Stimulated activated naive CD4-positive, alpha-beta T cell treated with Interleukin-2 at 50 U/mL for 16 hours (primary cell): ENCODE results near the gene PBX4.

Experiments
- DNase-seq: peaks from one replicate; lab custom pipeline; 2025; lab: John Stamatoyannopoulos, UW

PBX4 gene

DNA sequence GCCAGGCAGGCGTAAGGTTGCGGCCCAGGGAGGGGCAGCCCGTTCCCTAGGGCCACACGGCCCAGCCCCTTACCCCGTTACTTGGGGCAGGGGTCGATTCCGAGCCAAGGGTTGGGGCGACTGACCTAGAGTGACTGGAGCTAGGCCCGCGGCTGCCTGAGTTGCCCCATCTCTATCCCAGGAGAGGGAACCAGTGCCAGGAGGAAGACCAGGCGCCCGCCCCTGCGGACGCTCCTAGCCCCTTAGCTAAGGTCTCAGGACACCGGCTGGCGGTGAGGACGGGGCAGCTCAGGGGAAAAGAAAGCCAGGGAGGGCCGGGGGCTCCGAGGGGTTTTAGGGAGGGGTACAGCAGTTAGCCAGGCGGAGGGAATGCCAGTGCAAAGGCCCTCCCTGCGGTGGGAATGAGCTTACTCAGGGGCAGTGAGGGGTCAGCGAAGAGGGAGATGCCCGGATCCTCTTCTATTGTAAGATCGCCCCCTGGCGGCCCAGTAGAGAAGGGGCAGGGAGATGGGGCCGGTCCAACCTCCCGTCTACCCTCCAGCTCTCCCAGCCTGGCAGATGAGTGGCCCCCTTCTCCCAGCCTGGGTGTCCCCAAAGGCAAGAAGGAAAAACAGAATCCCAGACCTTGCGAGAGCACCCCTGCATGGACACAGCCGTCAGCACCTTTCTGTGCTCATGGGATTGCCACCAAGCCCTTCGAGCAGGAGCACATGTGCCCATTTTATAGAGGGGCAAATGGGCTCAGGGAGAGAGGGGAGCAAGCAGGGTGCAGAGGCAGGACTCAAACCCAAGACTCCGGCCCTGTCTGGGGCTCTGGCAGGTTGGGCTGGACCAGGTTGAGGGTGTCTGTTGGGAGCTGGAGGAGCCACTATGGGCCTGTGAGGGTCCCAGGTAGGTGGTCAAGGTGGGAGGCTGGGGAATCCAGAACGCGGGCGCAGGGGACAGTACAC lies 64.1 kb downstream of the PBX4 start:
- peak; percentile 48 for DNase-seq

DNA sequence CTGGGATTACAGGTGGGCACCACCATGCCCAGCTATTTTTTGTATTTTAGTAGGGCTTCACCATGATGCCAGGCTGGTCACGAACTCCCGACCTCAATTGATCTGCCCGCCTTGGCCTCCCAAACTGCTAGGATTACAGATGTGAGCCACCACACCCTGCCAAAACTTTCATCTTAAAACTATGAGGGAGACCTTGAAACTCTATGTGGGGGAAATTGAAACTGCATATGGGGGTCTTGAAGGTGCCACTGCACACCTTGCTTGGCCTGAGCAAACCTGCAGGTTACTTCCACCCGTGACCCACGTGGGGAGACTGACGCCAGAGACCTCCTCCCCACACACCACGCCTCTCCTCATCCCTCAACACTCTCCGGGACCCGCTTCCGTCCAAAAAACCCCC lies 64.8 kb downstream of the PBX4 start:
- DNase-seq, result no peak

DNA sequence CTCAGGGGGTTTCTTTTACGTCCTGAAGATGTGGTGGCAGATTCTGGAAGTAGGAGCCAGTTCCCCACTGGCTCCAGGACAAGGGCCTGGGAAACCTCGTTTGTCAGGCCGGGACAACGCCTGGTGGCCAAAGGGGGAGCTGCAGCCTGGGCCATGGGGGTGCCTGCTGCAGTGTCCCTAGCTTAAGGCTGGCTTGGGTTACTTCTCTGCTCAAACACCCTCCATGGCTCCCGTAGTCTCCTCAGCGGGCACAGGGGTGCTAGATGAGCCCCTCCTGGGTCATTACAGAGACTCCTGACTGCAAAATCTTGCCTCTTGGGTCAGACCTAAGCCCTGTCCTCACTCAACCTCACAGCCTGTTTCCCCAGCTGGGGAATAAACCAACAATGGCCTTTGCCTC lies 65.7 kb downstream of the PBX4 start:
- no peak for DNase-seq

DNA sequence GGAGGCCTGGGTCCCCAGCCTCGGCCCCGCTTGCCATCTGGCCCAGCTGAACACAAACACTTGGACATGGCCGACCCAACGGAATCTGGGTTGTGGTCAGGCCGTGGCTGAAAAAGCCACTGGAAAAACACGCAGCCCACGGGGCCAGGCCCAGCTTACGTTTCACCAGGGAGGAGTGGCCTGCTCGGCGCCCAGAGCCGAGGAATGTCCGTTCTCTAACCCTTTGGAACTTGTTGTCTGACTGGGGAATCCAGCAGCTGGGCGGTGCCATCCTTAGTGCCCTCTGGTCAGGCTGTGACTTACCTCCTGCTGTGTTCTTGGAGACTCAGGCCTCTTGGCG lies 66.7 kb downstream of the PBX4 start:
- no peak for DNase-seq

DNA sequence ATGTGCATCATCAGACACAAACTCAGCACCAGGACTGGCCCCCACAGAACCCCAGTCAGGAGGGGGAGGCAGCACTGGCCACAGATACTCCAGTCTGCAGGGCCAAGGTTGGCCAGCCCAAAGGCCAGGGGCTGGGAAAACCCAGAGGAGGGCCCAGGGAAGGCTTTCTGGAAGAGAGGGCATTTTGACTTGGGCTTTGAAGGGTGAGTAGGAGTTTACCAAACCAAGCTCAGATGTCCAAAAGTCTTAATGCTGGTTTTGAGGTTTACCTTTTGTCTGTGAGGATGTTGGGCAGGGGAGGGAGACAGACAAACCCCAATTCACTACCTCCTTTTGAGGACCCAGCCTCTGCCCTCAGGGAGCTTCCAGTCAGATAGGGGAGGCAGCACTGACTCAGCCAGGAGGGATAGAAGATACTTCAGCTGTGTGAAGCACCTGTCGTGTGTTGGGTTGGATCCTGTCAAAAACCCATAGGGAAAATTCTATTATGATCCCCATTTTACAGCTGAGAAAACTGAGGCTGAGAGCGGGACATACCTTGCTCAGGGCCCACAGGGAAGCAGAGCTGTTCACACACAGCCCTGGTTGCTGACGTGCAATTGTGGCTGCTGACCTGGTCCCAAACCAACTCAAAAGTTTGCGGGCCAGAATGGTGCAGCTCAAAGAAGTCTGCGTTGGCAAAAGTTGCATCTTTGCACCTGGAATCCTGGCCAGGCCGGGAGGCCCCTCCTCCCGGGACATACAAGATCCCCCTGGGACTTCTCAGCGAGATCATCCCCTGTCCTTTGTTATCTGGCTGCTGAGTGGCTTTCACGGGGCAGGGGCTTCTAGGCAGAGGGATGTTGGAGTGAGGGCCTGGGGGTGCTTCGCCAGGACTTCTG lies 67.3 kb downstream of the PBX4 start:
- no peak for DNase-seq

DNA sequence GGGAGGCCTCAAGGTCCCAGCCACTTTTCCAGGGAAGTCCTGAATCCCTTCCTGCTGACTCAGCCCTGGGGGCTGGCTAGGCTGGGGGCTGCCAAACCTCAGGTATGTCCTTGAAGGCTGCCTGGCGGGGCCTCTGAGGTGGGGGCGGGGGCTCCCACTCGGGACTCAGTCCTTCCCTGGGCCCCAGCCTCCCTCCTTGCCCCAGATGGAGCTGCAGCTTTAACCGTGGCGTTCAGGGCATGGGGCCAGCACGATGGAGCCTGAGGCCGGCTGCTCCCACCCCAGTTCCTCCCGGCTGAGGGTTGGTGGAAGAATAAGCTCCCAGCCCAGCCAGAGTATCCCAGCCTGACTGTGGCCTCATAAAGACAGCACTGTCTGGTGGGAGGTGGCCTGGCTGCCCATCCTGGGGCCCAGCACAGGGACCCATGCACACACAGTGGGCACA lies 68.0 kb downstream of the PBX4 start:
- DNase-seq, result no peak

DNA sequence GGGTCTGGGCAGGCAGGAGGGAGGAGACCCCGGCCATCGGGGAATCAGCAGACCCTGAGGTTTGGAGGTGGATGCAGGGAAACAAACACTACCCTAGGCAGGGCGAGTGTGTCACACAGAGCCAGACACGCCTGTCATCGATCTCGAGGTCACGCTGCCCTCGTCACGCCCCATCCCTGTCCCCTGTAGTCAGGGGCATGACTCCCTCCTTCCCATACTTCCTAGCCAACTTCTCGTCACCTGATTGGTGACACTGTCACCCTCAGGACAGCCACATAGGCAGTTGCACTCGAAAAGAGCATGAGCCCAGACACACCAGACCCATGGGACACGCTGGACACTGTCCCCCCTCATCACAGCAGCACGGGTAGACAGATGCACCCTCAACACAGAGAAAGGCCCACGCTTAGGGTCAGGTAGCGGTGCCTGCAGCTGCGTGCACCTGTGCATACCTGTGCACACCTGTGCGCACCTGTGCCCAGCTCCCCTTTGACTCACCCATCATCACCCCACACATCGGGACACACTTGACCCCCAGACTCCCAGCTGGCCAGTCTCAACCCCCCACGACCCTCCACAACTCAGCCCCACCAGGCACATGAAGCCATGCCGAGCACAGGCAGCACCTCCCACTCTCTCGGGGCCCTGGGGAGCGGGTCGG lies 68.6 kb downstream of the PBX4 start:
- DNase-seq, result no peak

DNA sequence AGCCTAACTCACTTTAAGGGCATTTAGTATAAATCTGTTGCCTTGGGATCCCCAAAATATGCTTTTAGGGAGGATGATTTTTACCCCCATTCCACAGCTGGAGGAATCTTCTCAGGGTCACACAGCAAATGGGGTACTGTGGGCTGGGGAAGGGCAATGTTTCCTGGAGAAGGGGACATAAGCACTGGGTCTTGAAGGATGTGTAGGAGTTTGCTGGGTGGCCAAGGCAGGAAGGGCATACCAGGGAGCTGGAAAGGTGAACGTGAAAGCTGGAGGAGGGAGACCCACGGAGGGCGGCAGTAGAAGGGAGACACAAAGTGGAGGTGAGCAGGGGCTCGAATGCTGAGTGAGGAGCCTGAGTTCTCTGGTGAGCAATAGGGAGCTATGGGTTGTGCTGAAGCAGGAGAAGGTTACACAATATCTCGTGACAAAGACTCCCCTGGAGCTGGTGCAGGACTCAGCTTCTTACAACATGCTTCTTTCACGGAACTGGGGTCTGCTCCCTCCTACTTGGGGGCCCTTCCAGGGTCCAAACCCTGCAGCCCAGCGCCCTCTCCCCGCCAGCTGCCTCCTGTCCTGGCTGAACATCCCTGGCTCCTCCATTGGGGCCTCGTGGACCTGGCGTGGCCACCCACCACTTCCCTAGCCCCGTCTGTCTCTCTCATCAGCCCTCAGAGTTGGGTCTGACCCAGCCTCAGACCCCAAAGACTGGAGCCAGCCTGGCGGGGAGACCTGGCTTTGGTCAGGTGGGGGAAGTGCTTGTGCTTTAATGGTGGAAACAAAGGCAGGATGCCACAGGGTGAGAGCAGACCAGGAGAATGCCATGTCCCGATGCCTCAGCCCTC lies 69.3 kb downstream of the PBX4 start:
- DNase-seq, result no peak

DNA sequence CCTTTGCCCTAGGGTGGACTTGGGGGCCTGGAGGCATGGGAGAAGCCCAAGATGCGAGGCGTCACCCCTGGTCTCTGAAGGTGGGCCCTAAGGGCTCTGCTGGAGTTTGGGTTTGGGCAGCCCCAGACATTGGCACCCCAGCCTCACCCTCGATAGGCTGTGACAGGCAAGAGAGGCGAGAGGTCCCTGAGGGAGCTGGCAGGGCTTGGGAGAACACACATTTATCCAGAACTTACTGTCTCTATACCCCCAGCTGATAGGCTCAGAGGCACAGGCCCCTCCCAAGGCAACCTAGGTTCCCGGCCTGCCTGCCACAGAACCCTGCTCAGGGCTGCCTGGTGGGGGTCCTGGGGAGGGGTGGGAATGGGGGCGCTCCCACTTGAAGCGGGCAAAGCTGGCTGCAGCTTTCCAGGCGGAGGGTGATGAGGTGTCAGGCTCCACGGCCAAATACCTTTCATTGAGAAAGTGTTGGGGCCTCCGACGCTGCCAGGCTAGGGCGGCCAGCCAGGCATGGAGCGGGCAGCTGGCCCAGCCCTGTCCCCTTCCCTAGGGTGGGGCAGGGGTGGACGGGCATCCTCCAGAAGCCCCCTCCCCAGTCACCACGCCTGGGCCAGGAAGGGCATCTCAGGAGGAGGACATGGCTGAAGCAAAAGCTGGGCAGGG lies 70.7 kb downstream of the PBX4 start:
- no peak for DNase-seq

DNA sequence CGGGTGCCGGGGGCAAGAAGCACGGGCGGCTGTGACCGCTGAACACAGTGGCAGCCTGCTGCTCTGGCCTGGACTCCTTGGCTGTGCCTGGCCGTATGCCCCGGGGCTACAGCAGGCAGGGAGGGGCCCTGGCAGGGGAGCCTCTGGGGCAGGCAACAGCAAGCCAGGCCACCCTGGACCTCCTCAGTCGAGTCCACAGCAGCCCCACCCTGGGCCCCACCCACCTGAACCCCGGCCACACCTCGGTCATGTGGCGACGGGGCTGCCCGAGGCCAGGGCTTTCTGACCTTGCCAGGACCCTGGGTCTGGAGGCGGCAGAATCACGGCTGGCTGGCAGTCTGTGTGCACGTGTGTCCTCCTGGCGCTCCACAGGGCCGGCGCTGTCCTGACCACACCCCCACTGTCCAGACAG lies 71.7 kb downstream of the PBX4 start:
- no peak for DNase-seq

DNA sequence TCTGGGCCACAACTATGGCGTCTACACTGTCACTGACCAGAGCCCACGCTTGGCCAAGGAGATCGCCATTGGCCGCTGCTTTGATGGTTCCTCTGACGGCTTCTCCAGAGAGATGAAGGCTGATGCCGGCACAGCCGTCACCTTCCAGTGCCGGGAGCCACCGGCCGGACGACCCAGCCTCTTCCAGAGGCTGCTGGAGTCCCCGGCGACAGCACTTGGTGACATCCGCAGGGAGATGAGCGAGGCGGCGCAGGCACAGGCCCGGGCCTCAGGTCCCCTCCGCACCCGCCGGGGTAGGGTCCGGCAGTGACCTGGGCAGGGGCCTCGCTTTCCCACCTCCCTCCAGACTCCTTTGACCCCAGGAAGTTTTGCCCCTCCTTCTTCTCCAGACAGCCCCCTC lies 72.8 kb downstream of the PBX4 start:
- no peak for DNase-seq

DNA sequence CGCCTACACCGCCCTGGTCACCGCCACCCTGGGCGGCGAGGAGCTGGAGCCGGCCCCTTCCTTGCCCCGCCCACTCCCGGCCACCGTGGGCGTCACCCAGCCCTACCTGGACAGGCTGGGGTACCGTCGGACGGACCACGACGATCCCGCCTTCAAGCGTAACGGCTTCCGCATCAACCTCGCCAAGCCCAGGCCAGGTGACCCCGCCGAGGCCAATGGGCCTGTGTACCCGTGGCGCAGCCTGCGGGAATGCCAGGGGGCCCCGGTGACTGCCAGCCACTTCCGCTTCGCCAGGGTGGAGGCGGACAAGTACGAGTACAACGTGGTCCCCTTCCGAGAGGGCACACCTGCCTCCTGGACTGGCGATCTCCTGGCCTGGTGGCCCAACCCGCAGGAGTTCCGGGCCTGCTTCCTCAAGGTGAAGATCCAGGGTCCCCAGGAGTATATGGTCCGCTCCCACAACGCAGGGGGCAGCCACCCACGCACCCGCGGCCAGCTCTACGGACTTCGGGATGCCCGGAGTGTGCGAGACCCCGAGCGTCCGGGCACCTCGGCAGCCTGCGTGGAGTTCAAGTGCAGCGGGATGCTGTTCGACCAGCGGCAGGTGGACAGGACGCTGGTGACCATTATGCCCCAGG lies 73.4 kb downstream of the PBX4 start:
- DNase-seq, result no peak

DNA sequence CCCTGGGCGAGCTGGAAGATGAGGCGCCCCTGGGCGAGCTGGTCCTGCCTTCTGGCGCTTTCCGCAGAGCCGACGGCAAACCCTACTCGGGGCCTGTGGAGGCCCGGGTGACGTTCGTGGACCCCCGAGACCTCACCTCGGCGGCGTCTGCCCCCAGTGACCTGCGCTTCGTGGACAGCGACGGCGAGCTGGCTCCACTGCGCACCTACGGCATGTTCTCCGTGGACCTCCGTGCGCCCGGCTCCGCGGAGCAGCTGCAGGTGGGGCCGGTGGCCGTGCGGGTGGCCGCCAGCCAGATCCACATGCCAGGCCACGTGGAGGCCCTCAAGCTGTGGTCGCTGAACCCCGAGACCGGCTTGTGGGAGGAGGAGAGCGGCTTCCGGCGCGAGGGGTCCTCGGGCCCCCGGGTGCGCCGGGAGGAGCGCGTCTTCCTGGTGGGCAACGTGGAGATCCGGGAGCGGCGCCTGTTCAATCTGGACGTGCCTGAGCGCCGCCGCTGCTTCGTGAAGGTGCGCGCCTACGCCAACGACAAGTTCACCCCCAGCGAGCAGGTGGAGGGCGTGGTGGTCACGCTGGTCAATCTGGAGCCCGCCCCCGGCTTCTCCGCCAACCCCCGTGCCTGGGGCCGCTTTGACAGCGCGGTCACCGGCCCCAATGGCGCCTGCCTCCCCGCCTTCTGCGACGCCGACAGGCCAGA lies 74.1 kb downstream of the PBX4 start:
- DNase-seq, result no peak

DNA sequence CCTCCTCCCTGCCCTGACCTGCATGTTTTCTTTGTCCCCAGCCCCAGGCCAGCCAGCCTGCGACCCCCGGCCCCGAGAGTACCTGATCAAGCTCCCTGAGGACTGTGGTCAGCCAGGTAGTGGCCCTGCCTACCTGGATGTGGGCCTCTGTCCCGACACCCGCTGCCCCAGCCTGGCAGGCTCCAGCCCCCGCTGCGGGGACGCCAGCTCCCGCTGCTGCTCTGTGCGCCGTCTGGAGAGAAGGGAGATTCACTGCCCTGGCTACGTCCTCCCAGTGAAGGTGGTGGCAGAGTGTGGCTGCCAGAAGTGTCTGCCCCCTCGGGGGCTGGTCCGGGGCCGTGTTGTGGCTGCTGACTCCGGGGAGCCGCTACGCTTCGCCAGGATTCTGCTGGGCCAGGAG lies 74.8 kb downstream of the PBX4 start:
- no peak for DNase-seq

DNA sequence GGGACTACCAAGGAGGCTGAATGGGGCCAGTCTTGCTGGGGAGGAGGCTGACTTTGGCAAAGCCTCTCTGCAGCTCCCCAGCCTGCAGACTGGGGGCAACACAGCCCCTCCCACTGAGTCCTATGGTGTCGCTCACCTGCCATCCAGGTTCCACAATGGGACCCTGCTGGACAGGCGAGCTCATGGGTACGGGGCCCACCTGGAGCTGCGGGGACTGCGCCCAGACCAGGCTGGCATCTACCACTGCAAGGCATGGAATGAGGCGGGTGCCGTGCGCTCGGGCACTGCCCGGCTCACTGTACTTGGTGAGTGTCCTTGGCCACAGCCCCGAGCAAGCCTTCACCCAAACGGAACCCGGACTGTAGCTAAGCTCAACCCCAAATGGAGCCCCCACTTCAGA lies 75.4 kb downstream of the PBX4 start:
- DNase-seq, result no peak

DNA sequence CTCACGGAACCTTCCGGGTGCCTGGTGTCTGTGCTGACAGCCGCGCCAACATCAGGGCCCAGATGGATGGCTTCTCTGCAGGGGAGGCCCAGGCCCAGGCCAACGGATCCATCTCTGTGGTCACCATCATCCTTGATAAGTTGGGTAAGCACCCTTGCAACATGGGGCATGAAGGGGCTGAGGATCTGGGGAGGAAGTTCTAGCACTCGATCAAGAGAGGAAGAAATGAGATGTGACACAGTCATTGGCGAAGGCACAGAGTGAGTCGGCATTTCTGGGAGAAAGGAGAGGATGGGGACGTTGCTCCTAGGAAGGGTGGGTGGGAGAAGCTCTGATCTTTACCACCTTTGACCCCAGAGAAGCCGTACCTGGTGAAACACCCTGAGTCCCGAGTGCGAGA lies 76.0 kb downstream of the PBX4 start:
- DNase-seq, result no peak

DNA sequence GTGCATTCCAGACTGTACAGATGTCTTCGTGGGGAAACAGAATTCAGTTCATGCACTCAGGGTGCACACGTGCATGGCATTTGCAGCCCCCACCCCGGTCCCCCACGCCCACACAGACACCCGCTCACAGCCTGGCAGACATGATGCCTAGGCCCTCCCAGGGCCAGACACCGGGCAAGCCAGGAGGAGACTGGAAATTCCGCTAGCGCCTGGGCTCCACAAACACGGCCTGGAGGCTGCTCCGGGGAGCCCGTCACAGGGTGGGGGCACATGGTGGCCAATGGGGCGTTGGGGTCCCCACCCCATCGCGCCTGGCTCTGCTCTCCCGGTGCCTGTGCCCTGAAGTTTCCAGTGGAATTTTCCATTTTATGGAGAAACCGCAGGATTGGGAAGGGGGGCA lies 76.9 kb downstream of the PBX4 start:
- no peak for DNase-seq

DNA sequence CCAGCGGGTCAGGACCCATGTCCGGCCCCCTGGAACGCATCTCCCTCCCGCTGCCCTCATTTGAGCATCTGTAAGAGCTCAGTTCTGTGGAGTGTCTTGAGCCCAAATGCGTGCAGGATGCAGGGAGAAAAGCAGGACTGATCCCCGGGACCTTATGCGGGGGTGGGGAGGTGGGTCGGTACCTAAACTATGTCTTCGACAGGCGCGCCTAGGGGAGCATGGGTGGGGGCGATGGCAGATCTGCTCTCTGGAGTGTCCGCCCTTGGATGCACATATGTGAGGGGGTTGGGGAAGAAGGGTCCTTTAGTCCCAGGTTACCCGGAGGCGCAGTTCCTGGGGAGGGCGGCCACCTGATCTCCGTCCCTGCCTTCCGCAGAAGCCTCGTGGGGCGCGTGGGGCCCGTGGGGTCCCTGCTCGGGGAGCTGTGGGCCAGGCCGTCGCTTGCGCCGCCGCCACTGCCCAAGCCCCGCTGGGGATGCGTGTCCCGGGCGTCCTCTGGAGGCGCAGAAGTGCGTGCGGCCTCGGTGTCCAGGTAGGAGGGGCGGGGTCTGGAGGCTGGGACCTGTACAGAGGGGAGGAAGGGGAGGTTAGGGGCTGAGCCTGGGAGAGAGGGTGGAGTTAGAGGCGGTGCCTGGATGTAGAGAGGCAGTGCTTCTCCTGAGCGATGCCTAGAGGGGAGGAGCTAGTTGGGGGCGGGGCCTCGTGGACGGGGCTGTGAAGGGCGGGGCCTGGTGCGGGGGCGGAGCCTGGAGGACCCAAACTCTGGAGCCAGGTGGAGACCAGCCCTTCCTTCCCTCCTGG lies 77.6 kb downstream of the PBX4 start:
- DNase-seq, result peak; percentile 66

DNA sequence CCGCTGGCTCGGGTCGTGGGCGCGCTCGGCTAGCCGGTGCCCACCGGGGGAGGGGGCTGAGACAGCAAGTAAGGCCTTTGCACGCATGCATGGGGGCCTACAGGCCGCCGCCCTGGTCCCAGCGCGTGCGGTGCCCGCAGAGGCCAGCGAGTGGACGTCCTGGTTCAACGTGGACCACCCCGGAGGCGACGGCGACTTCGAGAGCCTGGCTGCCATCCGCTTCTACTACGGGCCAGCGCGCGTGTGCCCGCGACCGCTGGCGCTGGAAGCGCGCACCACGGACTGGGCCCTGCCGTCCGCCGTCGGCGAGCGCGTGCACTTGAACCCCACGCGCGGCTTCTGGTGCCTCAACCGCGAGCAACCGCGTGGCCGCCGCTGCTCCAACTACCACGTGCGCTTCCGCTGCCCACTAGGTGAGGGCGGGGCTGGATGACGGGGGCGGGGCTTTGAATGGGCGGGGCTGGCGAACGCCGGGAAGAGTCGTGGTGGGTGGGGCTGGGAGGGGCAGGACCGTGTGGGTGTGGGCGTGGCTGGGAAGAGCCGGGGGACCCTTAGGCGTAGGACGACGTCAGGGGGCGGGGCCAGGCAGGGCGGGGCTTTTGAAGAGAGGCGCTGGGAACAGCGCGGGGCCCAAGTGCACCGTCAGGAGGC lies 78.3 kb downstream of the PBX4 start:
- DNase-seq, result peak; percentile 61
